Stimulated activated CD8-positive, alpha-beta memory T cell treated with anti-CD3 and anti-CD28 coated beads, Interleukin-12 subunit alpha, Interleukin-12 subunit beta, amount 100 ng/mL, for 24 hours (primary cell): ENCODE measurements around the gene SS18L1.
"Not testable (repeated sequence)": the region's sequence is repeated elsewhere in the genome, so short reads cannot be mapped to it uniquely, and the experiment has no call there.

Experiments used
- DNase-seq: peaks from one replicate; pipeline ENCODE4 v3.0.0-alpha.2; 2020; ENCODE audit errors: extremely low read depth

SS18L1 gene, protein sequence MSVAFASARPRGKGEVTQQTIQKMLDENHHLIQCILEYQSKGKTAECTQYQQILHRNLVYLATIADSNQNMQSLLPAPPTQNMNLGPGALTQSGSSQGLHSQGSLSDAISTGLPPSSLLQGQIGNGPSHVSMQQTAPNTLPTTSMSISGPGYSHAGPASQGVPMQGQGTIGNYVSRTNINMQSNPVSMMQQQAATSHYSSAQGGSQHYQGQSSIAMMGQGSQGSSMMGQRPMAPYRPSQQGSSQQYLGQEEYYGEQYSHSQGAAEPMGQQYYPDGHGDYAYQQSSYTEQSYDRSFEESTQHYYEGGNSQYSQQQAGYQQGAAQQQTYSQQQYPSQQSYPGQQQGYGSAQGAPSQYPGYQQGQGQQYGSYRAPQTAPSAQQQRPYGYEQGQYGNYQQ

DNA sequence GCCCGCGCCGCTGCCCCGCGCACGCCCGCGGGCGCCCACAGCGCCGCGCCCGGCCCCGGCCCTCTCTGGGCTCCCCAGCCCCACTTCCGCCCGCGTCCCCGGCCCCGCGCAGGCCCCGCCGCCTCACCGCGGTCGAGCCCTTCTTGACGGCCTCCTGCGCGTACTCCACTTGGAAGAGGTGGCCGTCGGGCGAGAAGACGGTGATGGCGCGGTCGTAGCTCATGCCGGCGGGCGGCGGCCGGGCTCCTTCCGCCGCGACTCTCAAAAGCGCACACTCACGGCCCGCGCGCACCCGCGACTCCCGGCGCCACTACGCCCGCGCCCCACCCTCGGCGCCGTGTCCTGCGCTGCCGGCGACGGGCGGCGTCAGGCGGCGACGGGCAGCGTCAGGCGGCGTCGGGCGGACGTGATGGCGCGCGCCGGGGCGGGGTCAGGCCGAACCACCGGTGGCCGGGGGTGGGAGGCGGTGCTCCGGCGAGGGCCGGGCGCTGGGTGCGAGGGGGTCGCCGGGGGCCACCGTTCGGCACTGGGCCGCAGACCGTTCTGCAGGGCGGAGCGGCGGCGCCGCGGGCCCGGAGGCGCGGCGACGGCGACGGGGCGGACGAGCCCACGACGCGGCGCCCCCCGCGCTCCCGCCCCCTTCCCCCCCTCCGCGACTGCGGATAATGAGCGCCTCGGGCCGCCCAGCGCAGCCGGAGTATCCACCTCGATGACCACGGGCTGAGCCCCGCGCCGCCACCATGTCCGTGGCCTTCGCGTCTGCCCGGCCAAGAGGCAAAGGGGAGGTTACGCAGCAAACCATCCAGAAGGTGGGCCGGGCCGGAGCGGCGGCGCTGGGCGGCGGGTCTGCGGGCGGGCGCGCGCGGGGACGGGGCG, at the start of gene SS18L1, which contains the start of gene PSMA7:
Gene SS18L1 (plus strand): TSS at position 689 of the 876 bp plus-strand sequence. CDS start 52 bp downstream, at position 741.
Gene PSMA7 (minus strand): TSS at position 314 of the 876 bp plus-strand sequence. CDS start 91 bp downstream, at position 223.
- DNase-seq: peak; percentile 73

DNA sequence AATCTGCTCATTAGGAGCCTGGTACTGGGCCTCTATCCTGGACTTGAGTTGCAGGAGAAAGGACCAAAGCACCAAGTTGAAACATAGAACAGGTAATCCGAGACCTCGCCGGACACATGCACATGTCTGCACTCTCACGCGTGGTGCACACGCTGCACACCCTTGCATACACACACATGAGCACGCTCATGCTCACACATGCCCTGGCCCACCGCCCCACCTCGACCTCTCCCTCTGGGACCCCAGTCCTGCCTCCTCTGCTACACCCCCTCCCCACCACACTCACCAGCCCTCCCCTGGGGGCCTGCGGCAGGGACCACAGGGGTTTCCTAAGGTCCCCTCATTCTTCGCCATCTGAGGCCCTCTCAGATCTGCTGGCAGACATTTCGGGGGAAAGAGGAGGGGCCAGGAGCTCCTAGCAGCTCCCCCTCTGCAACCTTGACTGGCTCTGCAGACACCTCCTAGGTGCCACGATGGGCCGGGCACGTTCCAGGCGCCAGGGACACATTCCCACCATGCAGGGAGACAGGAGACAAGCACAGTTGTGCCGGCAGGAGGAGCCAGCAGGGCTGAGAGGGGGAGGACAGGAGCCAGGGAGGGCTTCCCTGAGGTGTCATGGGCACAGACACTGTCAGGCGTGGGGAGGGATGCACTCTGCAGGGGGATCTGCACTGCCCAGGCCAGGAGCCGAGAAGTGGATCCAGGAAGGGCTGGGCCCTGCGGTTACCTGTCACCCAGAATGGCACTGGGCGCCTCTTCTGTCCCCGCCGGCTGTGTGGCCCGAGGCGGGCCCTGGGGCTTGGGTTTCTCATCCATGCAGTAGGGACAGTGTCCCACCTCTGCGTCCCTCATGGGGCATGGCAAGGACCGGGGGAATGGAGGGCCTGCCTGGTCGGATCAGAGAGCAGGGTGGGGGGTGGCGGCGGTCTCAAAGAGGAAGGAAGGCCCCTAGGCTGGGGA, 46.9 kb upstream of the SS18L1 start:
- no peak for DNase-seq

DNA sequence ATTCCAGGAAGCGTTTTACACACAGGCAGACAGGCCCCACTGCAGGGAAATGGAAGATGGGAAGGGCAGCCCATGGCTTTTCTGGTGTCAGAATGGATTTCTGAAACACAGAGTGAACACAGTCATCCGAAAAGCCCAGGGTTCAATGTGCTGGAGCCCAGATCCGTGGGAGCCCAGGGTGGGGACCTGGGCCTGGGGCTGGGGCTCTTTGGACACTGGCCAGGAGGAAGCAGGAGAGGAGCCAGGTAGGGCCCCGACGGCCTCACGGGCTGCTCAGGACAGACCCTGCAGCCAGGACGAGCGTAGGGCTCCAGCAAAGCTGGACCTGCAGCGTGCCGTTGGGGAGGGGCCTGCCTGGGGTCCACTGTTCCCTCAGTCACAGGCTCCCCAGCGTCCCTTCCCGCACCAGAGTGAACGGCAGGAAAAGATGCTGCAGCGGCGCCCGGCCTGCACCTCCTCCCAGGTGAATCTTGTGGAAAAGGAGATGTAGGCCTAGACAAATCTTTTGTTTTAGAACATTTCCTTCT, 45.6 kb upstream of the SS18L1 start:
- no peak for DNase-seq

- DNase-seq: no peak
Observed at GRCh38 chr20:62101078-62101477, 42.5 kb upstream of the SS18L1 start.

DNA sequence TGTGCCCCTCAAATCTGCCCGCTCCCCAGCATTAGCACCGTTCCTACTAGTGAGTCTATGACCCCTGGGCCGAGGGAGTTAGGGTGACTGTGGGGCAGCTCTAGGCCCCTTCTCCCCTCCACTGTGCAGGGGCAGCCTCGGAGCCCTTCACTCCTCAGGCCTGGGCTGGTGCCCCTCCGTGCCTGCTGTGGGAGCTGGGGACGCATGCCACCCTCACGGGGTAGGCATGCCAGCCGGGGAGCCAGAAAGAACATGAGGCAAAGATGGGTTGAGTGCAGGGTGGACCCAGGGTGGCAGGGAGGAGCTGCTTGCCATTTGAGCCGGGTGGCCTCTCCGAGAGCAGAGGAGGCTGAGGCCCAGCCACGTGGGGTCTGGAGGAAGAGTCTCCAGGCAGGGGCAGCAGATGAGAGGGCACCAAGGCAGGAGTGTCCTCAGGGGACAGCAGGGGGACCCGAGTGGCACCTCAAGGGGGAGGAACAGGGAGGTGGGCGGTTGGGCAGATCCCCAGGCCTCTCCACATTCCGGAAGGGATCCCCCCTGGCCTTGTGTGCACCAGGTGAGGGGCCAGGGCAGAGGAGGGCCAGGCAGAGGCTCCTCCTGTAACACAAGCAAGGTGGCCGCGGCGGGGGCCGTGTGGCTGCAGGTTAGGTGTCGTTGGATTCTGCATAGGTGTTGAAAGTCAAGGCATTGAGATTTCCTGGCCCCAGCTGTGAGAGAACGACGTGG, 39.9 kb upstream of the SS18L1 start:
- no peak for DNase-seq

DNA sequence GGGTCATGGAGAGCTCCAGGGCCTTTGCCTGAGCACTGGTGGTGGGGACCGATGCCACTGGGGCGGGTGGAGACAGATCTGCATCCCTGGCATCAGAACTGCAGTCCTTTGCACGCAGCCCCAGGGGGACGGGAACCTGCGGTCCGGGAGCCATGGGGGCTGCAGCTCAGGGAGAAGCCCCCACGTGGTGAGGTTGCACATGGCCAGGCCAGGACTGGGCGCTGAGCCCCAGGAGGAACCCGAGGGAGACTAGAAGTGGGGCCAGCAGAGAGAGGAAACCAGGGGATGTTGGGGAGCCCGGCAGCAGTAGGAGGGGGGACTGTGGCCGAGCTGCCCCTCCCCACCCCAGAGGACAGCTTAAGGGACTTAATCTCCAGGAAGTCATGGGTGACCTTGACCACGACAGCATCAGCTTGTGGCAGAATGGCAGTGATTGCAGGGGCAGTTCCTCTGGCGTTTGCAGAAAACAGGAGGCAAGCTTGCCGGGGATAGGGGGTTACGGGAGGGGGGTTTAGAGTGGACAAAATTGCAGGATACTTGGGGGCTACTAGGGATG, 39.3 kb upstream of the SS18L1 start:
- DNase-seq: no peak

DNA sequence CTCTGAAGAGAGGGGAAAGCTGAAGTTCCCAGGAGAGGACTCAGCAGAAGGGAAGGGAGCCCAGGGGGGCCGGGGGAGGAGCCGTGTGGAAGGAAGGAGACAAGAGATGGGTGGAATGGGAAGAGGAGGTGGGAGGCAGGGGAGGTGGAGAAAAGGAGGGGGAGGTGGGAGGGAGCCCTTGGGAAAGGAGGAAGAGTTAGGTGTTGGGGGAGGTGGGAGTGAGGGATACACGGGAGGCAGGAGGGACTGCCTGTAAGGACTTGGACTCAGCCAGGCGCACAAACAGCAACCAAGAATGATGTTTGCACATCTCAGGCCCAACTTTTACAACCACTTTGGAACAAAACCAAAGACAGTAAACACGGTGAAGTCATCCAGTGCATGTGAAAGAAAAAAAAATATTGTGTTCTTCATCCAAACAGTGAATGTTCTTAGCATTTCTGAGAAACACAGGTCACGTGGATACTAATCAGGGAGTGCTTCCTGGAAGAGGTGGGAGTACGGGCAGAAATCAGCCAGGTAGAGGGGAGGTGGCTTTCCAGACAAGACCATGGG, 38.7 kb upstream of the SS18L1 start:
- no peak for DNase-seq

DNA sequence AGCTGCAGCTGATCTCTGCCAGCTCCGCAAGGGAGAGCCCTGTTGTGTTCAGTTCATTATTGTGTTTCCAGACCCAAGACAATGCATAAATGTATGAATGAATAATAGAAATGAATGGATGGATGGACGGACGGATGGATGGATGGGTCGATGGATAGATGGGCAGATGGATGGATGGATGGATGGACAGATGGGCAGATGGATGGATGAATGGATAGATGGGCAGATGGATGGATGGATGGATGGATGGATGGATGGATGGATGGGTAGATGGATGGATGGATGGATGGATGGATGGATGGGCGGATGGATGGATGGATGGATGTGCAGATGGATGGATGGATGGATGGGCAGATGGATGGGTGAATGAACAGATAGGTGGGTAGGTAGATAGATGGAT, 38.0 kb upstream of the SS18L1 start:
- DNase-seq: no peak

- no peak for DNase-seq
Observed at GRCh38 chr20:62111148-62111547, 32.4 kb upstream of the SS18L1 start.

GRCh38 chr20:62112368-62112767, 31.2 kb upstream of the SS18L1 start:
- DNase-seq: no peak

DNA sequence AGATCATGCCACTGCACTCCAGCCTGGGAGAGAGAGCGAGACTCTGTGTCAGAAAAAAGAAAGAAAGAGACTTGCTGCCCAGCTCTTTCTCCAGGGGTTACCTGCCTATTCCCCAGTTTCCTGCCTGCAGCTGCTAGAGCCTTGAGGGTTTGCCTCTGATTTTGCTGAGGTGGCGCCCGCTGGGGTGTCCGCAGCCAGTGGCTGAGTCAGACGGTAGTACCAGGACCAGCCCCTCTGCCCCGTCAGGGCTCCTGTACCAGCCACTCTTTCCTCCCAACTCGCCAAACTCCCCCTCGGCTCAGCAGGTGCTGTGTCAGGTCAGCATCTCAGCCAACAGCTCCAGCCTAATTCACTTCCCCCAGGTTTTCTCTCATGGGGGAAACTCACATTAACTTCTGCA, 28.7 kb upstream of the SS18L1 start:
- DNase-seq: no peak

GRCh38 chr20:62115800-62116407, 27.7 kb upstream of the SS18L1 start:
- DNase-seq: not testable (repeated sequence)

DNA sequence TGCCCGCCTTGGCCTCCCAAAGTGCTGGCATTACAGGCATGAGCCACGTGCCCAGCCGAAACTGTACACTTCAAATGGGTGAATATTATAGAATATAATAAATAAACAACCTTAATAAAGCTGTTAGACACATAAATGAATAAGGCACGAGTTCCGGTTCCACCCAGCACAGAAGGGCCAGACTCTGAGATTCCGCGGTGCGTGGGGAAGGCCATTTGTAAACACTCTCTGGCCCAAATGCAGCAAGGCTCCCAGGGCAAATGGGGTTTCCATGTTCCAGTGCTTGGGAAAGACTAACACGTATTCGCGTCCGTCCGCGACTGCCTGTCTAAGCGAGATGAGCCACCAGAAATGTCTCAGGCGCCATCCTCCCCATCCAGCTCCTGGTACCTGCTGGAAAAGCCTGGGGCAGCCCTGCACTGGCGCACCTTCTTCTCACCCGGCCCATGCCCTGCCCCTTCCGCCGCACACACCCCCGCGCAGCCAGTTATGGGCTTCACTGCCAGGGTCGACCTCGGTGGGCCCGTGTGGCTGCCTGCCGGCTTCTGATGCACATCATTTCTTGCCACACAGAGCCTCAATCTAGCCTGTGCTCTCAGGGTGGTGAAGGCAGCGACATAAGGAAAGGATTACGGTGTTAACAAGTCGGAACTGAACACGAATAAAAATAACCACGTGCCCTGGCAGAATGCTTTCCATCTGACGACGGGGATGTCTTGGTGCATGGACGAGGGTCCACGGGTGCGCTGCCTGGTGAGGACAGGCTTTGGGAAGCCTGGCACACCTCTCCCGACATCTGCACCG, 26.8 kb upstream of the SS18L1 start:
- DNase-seq: no peak

DNA sequence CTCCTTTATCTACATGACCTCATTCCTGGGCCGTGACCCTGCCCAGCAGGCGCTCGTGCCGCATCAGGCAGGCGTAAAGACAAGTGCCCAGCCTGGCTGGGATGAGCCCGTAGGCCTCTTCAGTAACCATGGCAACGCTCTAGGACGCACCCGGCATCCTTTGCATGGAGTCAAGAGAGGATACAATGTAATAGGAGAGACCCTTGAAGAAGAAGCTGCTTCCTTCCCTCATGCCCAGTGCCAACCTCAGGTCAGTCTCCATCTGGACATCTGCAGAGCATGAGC, 26.3 kb upstream of the SS18L1 start:
- DNase-seq: no peak

- DNase-seq: peak; percentile 16
Observed at GRCh38 chr20:62117658-62118057, 25.9 kb upstream of the SS18L1 start.

DNA sequence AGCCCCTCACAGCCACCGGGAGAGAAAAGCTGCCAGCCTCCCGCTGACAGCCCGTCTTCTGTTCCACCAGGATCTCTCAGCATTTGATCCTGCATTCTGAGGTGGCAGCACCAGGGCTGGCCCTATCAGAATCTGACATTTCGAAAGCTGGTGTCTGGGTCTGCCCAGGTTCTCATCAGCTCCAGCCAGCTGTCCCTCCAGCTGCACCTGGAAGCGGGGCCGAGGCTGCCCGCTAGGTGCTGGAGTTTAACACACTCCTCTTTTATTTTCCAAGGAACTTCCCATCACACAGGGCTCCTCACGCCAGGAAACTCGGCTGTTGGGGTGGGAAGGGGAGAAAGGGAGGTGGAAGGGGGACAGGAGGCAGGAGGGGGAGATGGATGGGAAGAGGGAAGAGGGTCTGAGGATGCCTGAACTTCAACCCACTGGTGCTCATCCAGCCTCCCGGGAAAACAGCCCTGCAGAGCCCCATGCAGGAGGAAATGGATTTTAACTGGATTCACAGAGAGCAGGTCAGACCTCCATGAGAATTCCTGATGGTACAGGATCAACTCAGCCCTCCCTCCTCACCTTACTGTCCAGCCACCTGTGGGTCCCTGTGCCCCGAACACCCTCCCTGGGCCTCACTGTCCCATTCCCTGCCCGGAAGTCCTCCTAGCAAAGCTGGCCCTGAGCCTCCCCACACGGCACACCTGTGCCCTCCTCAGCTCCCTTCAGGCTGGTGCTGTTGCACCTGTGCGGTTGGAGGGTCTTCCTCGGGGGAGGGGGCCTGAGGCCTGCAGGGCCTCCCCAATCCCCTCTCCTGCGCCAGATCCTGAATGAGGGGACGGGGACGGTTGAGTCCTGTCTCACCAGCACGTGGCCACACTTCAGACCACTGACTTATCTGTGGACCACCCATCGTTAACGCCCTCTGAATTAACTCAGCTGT, 25.2 kb upstream of the SS18L1 start:
- DNase-seq: no peak

- no peak for DNase-seq
Observed at GRCh38 chr20:62119115-62119514, 24.5 kb upstream of the SS18L1 start.
